SJCRH30 (cell line): ENCODE results near the gene FHDC1. TPM values are rescaled to one million over a fixed set of nuclear protein-coding genes. Genes with fewer than 3 reads are reported as not detected.

Experiments used
- DNase-seq, 2 experiments: peaks; one replicate each; pipeline ENCODE4 v3.0.0-alpha.2; 2015 to 2020
- H3K27ac ChIP-seq: fragments of 250-450 bp; sonication (Bioruptor Pico); 2 replicates; pipeline ENCODE4 v1.5.1; 2020; ENCODE audit warnings: mild to moderate bottlenecking, moderate library complexity
- H3K27me3 ChIP-seq: fragments of 250-450 bp; sonication (Bioruptor Pico); 2 replicates; pipeline ENCODE4 v1.5.1; 2020; ENCODE audit warnings: mild to moderate bottlenecking, moderate library complexity
- H3K36me3 ChIP-seq: fragments of 250-450 bp; sonication (Bioruptor Pico); 2 replicates; pipeline ENCODE4 v1.5.1; 2020; ENCODE audit warnings: mild to moderate bottlenecking, moderate library complexity
- H3K4me1 ChIP-seq: fragments of 250-450 bp; sonication (Bioruptor Pico); 2 replicates; pipeline ENCODE4 v1.5.1; 2020; ENCODE audit warnings: mild to moderate bottlenecking, moderate library complexity
- H3K4me3 ChIP-seq: fragments of 250-450 bp; sonication (Bioruptor Pico); 2 replicates; pipeline ENCODE4 v1.5.1; 2020; ENCODE audit warnings: mild to moderate bottlenecking, moderate library complexity
- H3K9me3 ChIP-seq: fragments of 250-450 bp; sonication (Bioruptor Pico); replicated peaks from 2 replicates; pipeline ENCODE4 v1.5.1; 2020; ENCODE audit warnings: mild to moderate bottlenecking, moderate library complexity
- total RNA-seq: library from RNA; depleted of rRNA; stranded (reverse); fragments of >200 nt; shearing (Covaris generic); gene quantifications from 2 replicates; pipeline ENCODE4 v1.2.3, GENCODE V29; 2014

Gene FHDC1
- total RNA-seq, 1 experiment from 2014 or later, result 2.0 TPM

GRCh38 chr4:152991398-152991797 lies 55.3 kb downstream of the FHDC1 start:
- H3K4me3 ChIP-seq, result no peak overlapping the region
- no peak for DNase-seq
- no peaks in the 10 kb centered on the region for H3K27me3 ChIP-seq
- H3K4me1 ChIP-seq, result no peaks in the 10 kb centered on the region
- no peak overlapping the region for H3K27ac ChIP-seq
- H3K9me3 ChIP-seq, result no peaks in the 10 kb centered on the region
- H3K36me3 ChIP-seq, result no peaks in the 10 kb centered on the region

DNA sequence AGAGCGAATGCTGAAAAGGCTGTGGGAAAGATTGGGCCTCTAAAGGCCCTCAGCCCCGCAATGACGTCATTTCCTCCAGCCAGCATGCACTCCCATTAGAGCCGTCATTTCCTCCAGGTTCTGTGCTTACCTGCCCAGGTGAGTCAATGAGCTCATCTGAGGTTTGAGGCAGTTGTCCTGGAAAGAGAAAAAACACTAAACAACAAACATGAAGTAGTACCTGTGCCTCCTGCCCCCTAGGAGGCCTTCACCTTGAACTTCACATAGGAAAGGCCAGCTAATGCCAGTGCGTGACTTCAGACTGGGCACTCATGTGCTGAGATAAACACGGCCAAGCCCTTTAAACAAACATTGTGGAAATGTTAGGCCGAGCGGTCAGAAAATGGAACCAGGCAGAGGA lies 55.9 kb downstream of the FHDC1 start:
- no peak overlapping the region for H3K27ac ChIP-seq
- H3K27me3 ChIP-seq, result no peaks in the 10 kb centered on the region
- no peak overlapping the region for H3K4me3 ChIP-seq
- no peaks in the 10 kb centered on the region for H3K36me3 ChIP-seq
- H3K9me3 ChIP-seq, result no peaks in the 10 kb centered on the region
- DNase-seq, result no peak
- no peaks in the 10 kb centered on the region for H3K4me1 ChIP-seq

DNA sequence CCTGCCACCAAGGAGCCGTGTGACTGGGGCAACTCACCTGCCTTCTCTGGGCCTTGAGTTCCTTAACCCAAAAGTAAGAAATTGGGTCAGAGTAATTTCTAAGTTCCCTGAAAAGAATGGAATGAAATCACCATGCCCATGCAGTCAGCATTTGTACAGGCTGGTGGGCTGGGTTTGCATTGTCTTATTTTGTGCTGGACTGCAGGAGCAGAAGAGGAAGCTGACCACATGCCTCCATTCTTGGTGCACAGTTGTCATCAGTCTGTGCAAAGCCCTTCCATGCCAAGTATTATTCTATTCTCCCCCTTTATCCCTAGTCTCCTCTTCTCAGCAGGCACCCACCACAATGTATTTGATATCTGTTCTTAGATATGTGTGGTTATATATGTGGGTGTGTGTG lies 56.3 kb downstream of the FHDC1 start:
- no peak for DNase-seq
- Histone ChIP-seq H3K36me3 (no peaks in the 10 kb centered on the region), H3K4me3 (no peak overlapping the region), H3K27me3 (no peaks in the 10 kb centered on the region), H3K4me1 (no peaks in the 10 kb centered on the region), H3K27ac (no peak overlapping the region), H3K9me3 (no peaks in the 10 kb centered on the region)

DNA sequence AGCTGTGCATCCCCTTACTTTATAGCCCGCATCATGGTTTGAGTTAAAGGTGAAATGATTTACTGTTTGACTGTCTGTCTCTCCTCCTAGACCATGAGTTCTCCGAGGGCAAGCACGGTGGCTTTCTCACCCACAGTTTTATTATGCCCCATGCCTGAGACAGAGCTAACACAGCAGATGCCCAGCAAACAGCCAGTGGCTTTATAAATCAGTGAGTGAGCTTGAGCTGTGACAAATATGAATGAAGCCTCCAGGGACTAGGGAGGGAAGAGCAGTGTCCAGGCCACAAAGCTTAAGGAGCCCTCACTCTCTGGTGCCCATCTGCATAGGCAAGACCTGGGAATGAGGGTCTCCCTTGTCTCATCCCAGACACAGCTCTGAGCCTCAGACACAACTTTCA lies 57.9 kb downstream of the FHDC1 start:
- Histone ChIP-seq H3K4me3 (no peak overlapping the region), H3K4me1 (no peaks in the 10 kb centered on the region), H3K9me3 (no peaks in the 10 kb centered on the region), H3K36me3 (no peaks in the 10 kb centered on the region), H3K27me3 (no peaks in the 10 kb centered on the region), H3K27ac (no peak overlapping the region)
- no peak for DNase-seq

DNA sequence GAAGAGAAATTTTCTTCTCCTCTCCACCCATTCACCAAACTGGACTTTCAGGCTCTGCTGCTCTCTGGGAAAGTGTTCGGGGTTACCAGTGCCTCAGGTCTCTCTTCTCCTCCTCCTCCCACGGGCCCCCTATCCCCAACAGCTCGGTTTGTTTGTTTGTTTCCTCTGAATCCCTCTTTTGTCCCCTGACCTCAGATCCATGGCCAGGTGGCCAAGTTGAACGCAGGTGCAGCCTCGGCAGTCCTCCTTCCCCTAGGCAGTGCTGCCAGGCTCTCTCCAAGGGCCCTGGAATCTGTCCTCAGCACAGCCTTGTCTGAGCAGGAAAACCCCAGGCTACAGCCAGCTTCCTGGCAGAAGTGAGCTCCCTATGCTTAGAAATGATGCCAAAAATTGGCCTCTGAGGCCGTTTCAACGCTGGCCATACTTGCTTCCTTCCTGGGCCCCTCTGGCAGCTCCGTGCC lies 60.0 kb downstream of the FHDC1 start:
- no peak for DNase-seq
- H3K36me3 ChIP-seq, result no peaks in the 10 kb centered on the region
- no peaks in the 10 kb centered on the region for H3K27me3 ChIP-seq
- H3K4me1 ChIP-seq, result peaks cover 2% of the 10 kb centered on the region; the same call in 1 of the 2 replicates
- no peak overlapping the region for H3K4me3 ChIP-seq
- no peaks in the 10 kb centered on the region for H3K9me3 ChIP-seq
- no peak overlapping the region for H3K27ac ChIP-seq

DNA sequence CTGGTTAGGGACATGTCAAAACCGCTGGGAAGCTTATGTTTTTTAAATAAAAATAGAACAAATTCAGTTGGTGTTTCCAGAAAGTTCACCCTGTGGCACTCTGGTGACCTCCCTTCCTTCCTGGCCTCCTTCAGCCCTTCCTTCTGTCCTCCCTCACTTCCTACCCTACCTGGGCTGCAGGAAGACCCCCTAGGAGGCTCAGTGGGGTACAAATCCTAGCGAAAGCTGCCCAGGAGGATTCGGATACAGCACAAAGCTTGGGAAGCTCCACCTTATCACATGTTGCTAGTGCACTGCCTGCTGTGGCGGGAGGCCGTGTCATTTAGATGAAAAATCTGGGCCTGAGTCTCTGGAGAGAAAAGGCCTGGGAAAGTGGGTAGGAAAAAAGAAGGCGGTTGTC lies 60.5 kb downstream of the FHDC1 start:
- Histone ChIP-seq H3K4me1 (peaks cover 7% of the 10 kb centered on the region), H3K27ac (no peak overlapping the region), H3K4me3 (no peak overlapping the region), H3K36me3 (no peaks in the 10 kb centered on the region), H3K27me3 (no peaks in the 10 kb centered on the region), H3K9me3 (no peaks in the 10 kb centered on the region)
- no peak for DNase-seq

- no peaks in the 10 kb centered on the region for H3K36me3 ChIP-seq
- DNase-seq, result no peak
- no peak overlapping the region for H3K4me3 ChIP-seq
- H3K9me3 ChIP-seq, result no peaks in the 10 kb centered on the region
- H3K27me3 ChIP-seq, result no peaks in the 10 kb centered on the region
- H3K27ac ChIP-seq, result no peak overlapping the region
- peaks cover 13% of the 10 kb centered on the region for H3K4me1 ChIP-seq
Measured at GRCh38 chr4:152997288-152997687, 61.2 kb downstream of the FHDC1 start.

- no peaks in the 10 kb centered on the region for H3K27me3 ChIP-seq
- H3K36me3 ChIP-seq, result no peaks in the 10 kb centered on the region
- no peaks in the 10 kb centered on the region for H3K9me3 ChIP-seq
- peaks cover 14% of the 10 kb centered on the region for H3K4me1 ChIP-seq
- DNase-seq, result no peak
- no peak overlapping the region for H3K27ac ChIP-seq
- no peak overlapping the region for H3K4me3 ChIP-seq
Measured at GRCh38 chr4:152997771-152998487, 61.8 kb downstream of the FHDC1 start.

DNA sequence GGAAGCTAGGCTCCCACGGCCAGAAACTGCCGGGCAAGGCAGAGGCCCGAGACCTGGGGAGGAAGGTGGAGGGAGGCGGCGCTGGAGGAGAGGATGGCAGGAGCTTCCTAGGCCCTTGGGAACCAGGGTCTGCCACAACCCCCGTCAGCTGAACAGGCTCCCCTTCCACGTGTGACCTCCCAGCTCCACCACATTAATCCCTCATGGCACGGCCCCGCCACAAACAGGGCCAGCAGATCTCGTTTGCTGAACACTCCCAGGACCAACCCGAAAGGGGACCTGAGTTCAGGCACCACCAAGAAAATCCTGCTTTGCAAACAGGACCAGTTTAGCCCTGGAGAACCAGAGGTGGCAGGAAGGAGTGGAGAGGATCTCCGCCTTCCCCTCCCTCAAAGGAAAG lies 62.7 kb downstream of the FHDC1 start:
- no peak for DNase-seq
- Histone ChIP-seq H3K4me1 (peaks cover 14% of the 10 kb centered on the region), H3K4me3 (no peak overlapping the region)

DNA sequence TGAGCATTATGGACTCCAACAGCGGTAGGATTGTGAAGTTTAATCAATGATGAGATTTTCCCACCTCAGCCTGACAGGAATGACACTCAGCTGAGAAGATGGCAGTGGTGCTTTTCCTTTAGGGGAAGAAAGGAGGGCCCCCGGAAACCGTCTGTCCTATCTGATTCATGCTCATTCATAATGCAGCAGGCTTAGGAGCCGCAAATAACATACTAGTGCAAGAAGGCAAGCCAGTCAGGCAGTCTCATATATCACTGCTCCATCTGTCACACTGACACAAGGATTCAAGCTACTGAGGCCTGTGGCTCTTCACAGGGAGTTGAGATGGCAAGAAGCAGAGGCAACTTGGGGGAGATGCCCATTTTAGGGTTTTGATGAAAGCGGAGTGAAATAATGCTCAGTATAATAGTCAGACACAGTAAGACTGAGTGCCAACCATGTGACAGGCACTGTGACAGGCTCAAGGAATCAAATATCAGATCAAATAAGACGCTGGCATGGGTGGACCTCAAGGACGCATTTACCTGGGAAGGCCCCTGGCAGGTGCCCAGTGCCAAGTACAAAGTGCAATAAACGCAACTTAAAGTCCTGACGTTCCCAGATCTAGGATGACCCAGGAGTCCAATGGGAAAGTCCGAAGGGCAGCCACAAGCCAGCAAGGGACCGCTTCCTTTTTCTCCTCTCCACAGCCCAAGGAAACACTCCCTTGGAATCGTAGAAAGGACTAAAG lies 63.4 kb downstream of the FHDC1 start:
- DNase-seq, result no peak
- Histone ChIP-seq H3K9me3 (no peaks in the 10 kb centered on the region), H3K36me3 (no peaks in the 10 kb centered on the region), H3K4me1 (peaks cover 14% of the 10 kb centered on the region), H3K4me3 (no peak overlapping the region), H3K27me3 (no peaks in the 10 kb centered on the region), H3K27ac (no peak overlapping the region)

More for the DNA sequence above, 62.7 kb downstream of the FHDC1 start:
- Histone ChIP-seq H3K36me3 (no peaks in the 10 kb centered on the region), H3K27ac (no peak overlapping the region), H3K27me3 (no peaks in the 10 kb centered on the region), H3K9me3 (no peaks in the 10 kb centered on the region)

GRCh38 chr4:153000076-153000420 lies 63.9 kb downstream of the FHDC1 start:
- no peaks in the 10 kb centered on the region for H3K36me3 ChIP-seq
- H3K4me1 ChIP-seq, result peaks cover 14% of the 10 kb centered on the region
- DNase-seq, result no peak
- H3K27me3 ChIP-seq, result no peaks in the 10 kb centered on the region
- no peak overlapping the region for H3K4me3 ChIP-seq
- no peak overlapping the region for H3K27ac ChIP-seq
- H3K9me3 ChIP-seq, result no peaks in the 10 kb centered on the region

GRCh38 chr4:153001626-153002025 lies 65.5 kb downstream of the FHDC1 start:
- Histone ChIP-seq H3K9me3 (no peaks in the 10 kb centered on the region), H3K4me3 (no peak overlapping the region), H3K27me3 (no peaks in the 10 kb centered on the region), H3K4me1 (peaks cover 14% of the 10 kb centered on the region), H3K27ac (peak overlapping the region; percentile 55), H3K36me3 (no peaks in the 10 kb centered on the region)
- peak; percentile 60 to 64 for DNase-seq

- no peak for DNase-seq
- H3K9me3 ChIP-seq, result no peaks in the 10 kb centered on the region
- peak overlapping the region; percentile 55 for H3K27ac ChIP-seq
- no peak overlapping the region for H3K4me3 ChIP-seq
- no peaks in the 10 kb centered on the region for H3K27me3 ChIP-seq
- peaks cover 14% of the 10 kb centered on the region for H3K4me1 ChIP-seq
- H3K36me3 ChIP-seq, result no peaks in the 10 kb centered on the region
Measured at GRCh38 chr4:153002110-153002509, 66.0 kb downstream of the FHDC1 start.

DNA sequence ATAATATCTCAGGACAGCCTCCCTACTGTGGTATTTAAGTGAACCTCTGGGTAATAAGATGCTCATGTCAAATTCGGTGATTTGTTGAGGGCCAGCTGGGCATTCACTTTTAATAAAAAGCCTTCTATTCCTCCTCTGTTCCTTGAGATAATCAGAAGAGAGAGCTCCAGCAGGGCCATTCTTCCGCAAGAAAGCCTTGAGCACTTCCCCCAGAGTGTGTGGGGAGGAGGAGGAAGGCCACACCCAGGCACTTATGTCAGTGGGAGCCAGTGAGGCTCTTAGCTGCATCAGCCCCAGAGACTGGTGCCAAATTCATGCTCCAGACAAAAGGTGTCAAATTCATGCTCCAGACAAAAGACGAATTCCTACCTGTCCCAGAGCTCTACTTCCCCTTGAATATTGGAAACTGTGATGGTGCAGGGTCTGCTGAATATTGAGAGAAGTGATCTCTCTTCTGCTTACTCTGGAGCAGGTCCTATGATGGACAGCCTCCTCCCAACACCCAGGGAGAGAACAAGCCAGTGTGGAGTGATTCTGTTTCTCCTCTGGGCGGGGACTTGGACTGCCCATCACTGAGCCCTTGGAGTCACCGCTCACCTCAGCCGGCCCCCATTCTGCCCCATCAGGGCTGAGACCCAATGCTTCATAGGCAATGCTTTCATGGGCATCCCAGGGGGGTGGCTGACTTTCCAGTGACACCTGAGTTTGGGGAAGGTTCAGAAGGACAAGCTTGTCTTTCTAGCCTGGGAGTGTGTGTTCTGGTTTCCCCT lies 68.1 kb downstream of the FHDC1 start:
- Histone ChIP-seq H3K27ac (no peak overlapping the region), H3K9me3 (no peaks in the 10 kb centered on the region), H3K27me3 (no peaks in the 10 kb centered on the region), H3K36me3 (no peaks in the 10 kb centered on the region), H3K4me1 (peaks cover 14% of the 10 kb centered on the region), H3K4me3 (no peak overlapping the region)
- DNase-seq, result no peak

GRCh38 chr4:153005899-153006381 lies 69.8 kb downstream of the FHDC1 start:
- Histone ChIP-seq H3K4me1 (peaks cover 14% of the 10 kb centered on the region), H3K27ac (no peak overlapping the region), H3K36me3 (no peaks in the 10 kb centered on the region), H3K27me3 (no peaks in the 10 kb centered on the region), H3K4me3 (no peak overlapping the region), H3K9me3 (no peaks in the 10 kb centered on the region)
- DNase-seq, result no peak
